MM.1S (cell line): ENCODE measurements around the gene COL2A1.

Experiments
- DNase-seq: peaks from one replicate; pipeline ENCODE4 v3.0.0-alpha.2; 2015
- H2AFZ ChIP-seq: fragments of 300-600 bp; sonication (generic); 2 replicates; pipeline ENCODE4 v1.6.0; 2016; ENCODE audit warnings: antibody characterized with exemption, low read length
- H3F3A ChIP-seq: fragments of 300-600 bp; sonication (generic); 2 replicates; pipeline ENCODE4 v1.6.1; 2016; ENCODE audit warnings: mild to moderate bottlenecking, antibody characterized with exemption, low read length, moderate library complexity, mixed read lengths; ENCODE audit not compliant: insufficient read depth
- H3K27ac ChIP-seq: fragments of 300-600 bp; sonication (generic); 2 replicates; pipeline ENCODE4 v1.5.1; 2016; ENCODE audit warnings: mild to moderate bottlenecking, low read length
- H3K27me3 ChIP-seq: fragments of 300-600 bp; sonication (generic); replicated peaks from 2 replicates; pipeline ENCODE4 v1.6.0; 2016; ENCODE audit warnings: low read length; ENCODE audit not compliant: insufficient read depth
- H3K36me3 ChIP-seq: fragments of 300-600 bp; sonication (generic); replicated peaks from 2 replicates; pipeline ENCODE4 v1.6.1; 2016; ENCODE audit warnings: mild to moderate bottlenecking, low read length, mixed read lengths; ENCODE audit not compliant: insufficient read depth
- H3K4me1 ChIP-seq: fragments of 300-600 bp; sonication (generic); 2 replicates; pipeline ENCODE4 v1.6.1; 2016; ENCODE audit warnings: low read length, mixed read lengths
- H3K4me2 ChIP-seq: fragments of 300-600 bp; sonication (generic); 2 replicates; pipeline ENCODE4 v1.6.0; 2016; ENCODE audit warnings: low read depth, low read length
- H3K4me3 ChIP-seq: fragments of 300-600 bp; sonication (generic); 2 replicates; pipeline ENCODE4 v1.5.1; 2016; ENCODE audit warnings: low read length, mixed read lengths
- H3K79me2 ChIP-seq: fragments of 300-600 bp; sonication (generic); 2 replicates; pipeline ENCODE4 v1.6.1; 2016; ENCODE audit warnings: mixed run types, low read length, mixed read lengths
- H3K9ac ChIP-seq: fragments of 300-600 bp; sonication (generic); 2 replicates; pipeline ENCODE4 v1.6.1; 2016; ENCODE audit warnings: low read length, mixed read lengths
- H3K9me2 ChIP-seq: fragments of 300-600 bp; sonication (generic); replicated peaks from 2 replicates; pipeline ENCODE4 v1.6.1; 2016; ENCODE audit warnings: mild to moderate bottlenecking, low read length, mixed read lengths; ENCODE audit not compliant: insufficient read depth
- H3K9me3 ChIP-seq: fragments of 300-600 bp; sonication (generic); replicated peaks from 2 replicates; pipeline ENCODE4 v1.6.1; 2016; ENCODE audit warnings: mild to moderate bottlenecking, low read length, mixed read lengths; ENCODE audit not compliant: insufficient read depth
- H4K20me1 ChIP-seq: fragments of 300-600 bp; sonication (generic); 2 replicates; pipeline ENCODE4 v1.6.1; 2016; ENCODE audit warnings: mild to moderate bottlenecking, low read length, moderate library complexity, mixed read lengths; ENCODE audit not compliant: insufficient read depth
- EZH2 ChIP-seq: fragments of 300-600 bp; sonication (generic); optimal IDR thresholded peaks from 2 replicates; pipeline ENCODE3; 2017; ENCODE audit warnings: low read depth, mild to moderate bottlenecking, antibody characterized with exemption, low read length, mixed read lengths
- EZH2phosphoT487 ChIP-seq: fragments of 300-600 bp; sonication (generic); IDR thresholded peaks from 2 replicates; pipeline ENCODE4 v1.6.1; 2018; ENCODE audit warnings: antibody characterized with exemption, low read length
- TF ChIP-seq, protein P1 (sequence below): fragments of 300-600 bp; sonication (generic); IDR thresholded peaks from 2 replicates; pipeline ENCODE4 v1.5.1; 2016; ENCODE audit warnings: antibody characterized with exemption, low read length, mixed read lengths

Gene COL2A1

GRCh38 chr12:47945341-47945728 lies 58.9 kb downstream of the COL2A1 start:
- no peak for TF ChIP-seq EZH2
- TF ChIP-seq, protein P1, sequence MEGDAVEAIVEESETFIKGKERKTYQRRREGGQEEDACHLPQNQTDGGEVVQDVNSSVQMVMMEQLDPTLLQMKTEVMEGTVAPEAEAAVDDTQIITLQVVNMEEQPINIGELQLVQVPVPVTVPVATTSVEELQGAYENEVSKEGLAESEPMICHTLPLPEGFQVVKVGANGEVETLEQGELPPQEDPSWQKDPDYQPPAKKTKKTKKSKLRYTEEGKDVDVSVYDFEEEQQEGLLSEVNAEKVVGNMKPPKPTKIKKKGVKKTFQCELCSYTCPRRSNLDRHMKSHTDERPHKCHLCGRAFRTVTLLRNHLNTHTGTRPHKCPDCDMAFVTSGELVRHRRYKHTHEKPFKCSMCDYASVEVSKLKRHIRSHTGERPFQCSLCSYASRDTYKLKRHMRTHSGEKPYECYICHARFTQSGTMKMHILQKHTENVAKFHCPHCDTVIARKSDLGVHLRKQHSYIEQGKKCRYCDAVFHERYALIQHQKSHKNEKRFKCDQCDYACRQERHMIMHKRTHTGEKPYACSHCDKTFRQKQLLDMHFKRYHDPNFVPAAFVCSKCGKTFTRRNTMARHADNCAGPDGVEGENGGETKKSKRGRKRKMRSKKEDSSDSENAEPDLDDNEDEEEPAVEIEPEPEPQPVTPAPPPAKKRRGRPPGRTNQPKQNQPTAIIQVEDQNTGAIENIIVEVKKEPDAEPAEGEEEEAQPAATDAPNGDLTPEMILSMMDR: no peak
- TF ChIP-seq EZH2phosphoT487: no peak

GRCh38 chr12:47944685-47945340 lies 59.5 kb downstream of the COL2A1 start:
- no peaks in the 10 kb centered on the region for H3K27me3 ChIP-seq
- H3K79me2 ChIP-seq: no peaks in the 10 kb centered on the region
- no peaks in the 10 kb centered on the region for H3K9me3 ChIP-seq
- no peak overlapping the region for H3K4me3 ChIP-seq
- H3K36me3 ChIP-seq: no peaks in the 10 kb centered on the region
- no peaks in the 10 kb centered on the region for H3F3A ChIP-seq
- H3K9ac ChIP-seq: no peak overlapping the region
- TF ChIP-seq EZH2phosphoT487: no peak
- no peak for DNase-seq
- H3K4me1 ChIP-seq: 0 out of 2 replicates have a peak, but pooled peaks cover 2% of the 10 kb centered on the region
- H4K20me1 ChIP-seq: no peaks in the 10 kb centered on the region
- no peak overlapping the region for H2AFZ ChIP-seq
- no peak overlapping the region for H3K27ac ChIP-seq
- no peaks in the 10 kb centered on the region for H3K9me2 ChIP-seq
- no peak overlapping the region for H3K4me2 ChIP-seq

More at GRCh38 chr12:47945341-47945728, 58.9 kb downstream of the COL2A1 start:
- H3K4me2 ChIP-seq: no peak overlapping the region
- H3K27ac ChIP-seq: no peak overlapping the region
- H3K79me2 ChIP-seq: no peaks in the 10 kb centered on the region
- no peaks in the 10 kb centered on the region for H3K9me2 ChIP-seq
- H3K4me3 ChIP-seq: no peak overlapping the region
- no peaks in the 10 kb centered on the region for H3F3A ChIP-seq
- no peaks in the 10 kb centered on the region for H3K36me3 ChIP-seq
- no peak overlapping the region for H3K9ac ChIP-seq
- no peak overlapping the region for H2AFZ ChIP-seq
- DNase-seq: no peak
- H4K20me1 ChIP-seq: no peaks in the 10 kb centered on the region
- H3K27me3 ChIP-seq: no peaks in the 10 kb centered on the region
- no peaks in the 10 kb centered on the region for H3K9me3 ChIP-seq
- H3K4me1 ChIP-seq: 0 out of 2 replicates have a peak, but pooled peaks cover 2% of the 10 kb centered on the region

GRCh38 chr12:47943623-47944340 lies 60.5 kb downstream of the COL2A1 start:
- Histone ChIP-seq H3K9me2 (no peaks in the 10 kb centered on the region), H3K4me1 (no peaks in the 10 kb centered on the region), H3F3A (no peaks in the 10 kb centered on the region), H3K79me2 (no peaks in the 10 kb centered on the region), H3K27ac (no peak overlapping the region), H4K20me1 (no peaks in the 10 kb centered on the region), H3K4me3 (no peak overlapping the region), H3K9me3 (no peaks in the 10 kb centered on the region), H3K36me3 (no peaks in the 10 kb centered on the region), H3K9ac (no peak overlapping the region), H3K4me2 (no peak overlapping the region), H2AFZ (no peak overlapping the region), H3K27me3 (no peaks in the 10 kb centered on the region)
- DNase-seq: no peak
- no peak for TF ChIP-seq EZH2
- TF ChIP-seq EZH2phosphoT487: no peak
- TF ChIP-seq, protein P1: no peak
